ENCODE results near the gene BEGAIN. TPM values are rescaled to one million over a fixed set of nuclear protein-coding genes. Genes with fewer than 3 reads are reported as not detected.

The BEGAIN gene
- total and polyA plus RNA-seq, 2 of the 8 experiments (the other 6 are each of a cell fraction or from before 2014, with no cell fraction given), result 2.9 to 3.0 TPM

- Histone ChIP-seq H4K91ac (replicated peaks; ENCODE audit: insufficient read length, low read length) (no peak overlapping the region), H3K14ac (ENCODE audit: insufficient read length) (no peak overlapping the region), H3K4me3 (ENCODE audit: extremely low read depth in 1 of 4, insufficient read depth in 2 of 4, low read depth in 3 of 4, low read length in 4 of 4) (no peak overlapping the region), H3K18ac (ENCODE audit: extremely low read depth, low read length) (no peak overlapping the region), H3K36me3 (ENCODE audit: control insufficient read depth in 2 of 4, insufficient read depth in 4 of 4, low read length in 3 of 4) (no peaks in the 10 kb centered on the region), H2BK15ac (ENCODE audit: low read length) (no peak overlapping the region), H2BK120ac (replicated peaks; ENCODE audit: low read depth, low read length) (no peak overlapping the region), H3K23me2 (ENCODE audit: low read depth, low read length) (peaks cover 2% of the 10 kb centered on the region; the same call in 1 of the 2 replicates), H3K9me3 (ENCODE audit: insufficient read depth in 2 of 2, low read depth in 1 of 2, low read length in 1 of 2) (no peaks in the 10 kb centered on the region), H2BK5ac (ENCODE audit: low read depth, low read length) (no peak overlapping the region), H3K56ac (replicated peaks; ENCODE audit: insufficient read length, low read depth, low read length) (no peak overlapping the region), H4K8ac (ENCODE audit: extremely low read depth, insufficient read depth, low read length) (no peak overlapping the region), H3K4me2 (ENCODE audit: insufficient read depth in 1 of 2, low read depth in 2 of 2, low read length in 2 of 2) (no peak overlapping the region), H2AK5ac (ENCODE audit: low read depth, low read length) (no peak overlapping the region), H2AFZ (ENCODE audit: low read length) (no peak overlapping the region), H2BK12ac (ENCODE audit: low read depth, low read length) (no peak overlapping the region), H2BK20ac (ENCODE audit: low read length) (no peak overlapping the region), H3K79me2 (ENCODE audit: control insufficient read depth in 1 of 2, insufficient read depth in 2 of 2, low read length in 2 of 2) (no peaks in the 10 kb centered on the region), H3K27ac (ENCODE audit: low read depth, low read length) (no peak overlapping the region), H4K20me1 (replicated peaks in 1 of 2; ENCODE audit: control insufficient read depth in 1 of 2, insufficient read depth in 2 of 2, low read length in 2 of 2) (no peaks in the 10 kb centered on the region), H3K9ac (replicated peaks in 1 of 4; ENCODE audit: extremely low read depth in 1 of 4, low read depth in 3 of 4, low read length in 3 of 4) (no peak overlapping the region), H3K4ac (replicated peaks; ENCODE audit: insufficient read length, low read depth, low read length) (no peak overlapping the region), H3K4me1 (replicated peaks in 1 of 4; ENCODE audit: control insufficient read depth in 3 of 4, insufficient read depth in 4 of 4, low read length in 3 of 4) (no peaks in the 10 kb centered on the region; a peak in 1 of 7 replicates), H4K5ac (ENCODE audit: insufficient read length, low read depth, low read length) (no peak overlapping the region), H3K27me3 (replicated peaks in 1 of 4; ENCODE audit: control insufficient read depth in 3 of 4, extremely low read depth in 1 of 4, insufficient read depth in 3 of 4, low read length in 3 of 4) (peaks cover 0 to 6% (median 0%) of the 10 kb centered on the region in 4 experiments; a peak in 2 of 7 replicates), H3K23ac (ENCODE audit: insufficient read length) (no peak overlapping the region), H3K79me1 (ENCODE audit: low read depth, low read length) (no peaks in the 10 kb centered on the region)
- no peak for DNase-seq (ENCODE audit: low read depth in 1 of 2, low spot score in 2 of 2)
- ChIA-PET POLR2A (ENCODE audit: partially characterized antibody) (interaction anchor here (2.1 kb wide), 1 partner anchor 14 kb away, joined by 5 read pairs; no protein-coding TSS in a partner anchor), CTCF (ENCODE audit: partially characterized antibody) (interaction anchor here (0.6 to 4.0 kb wide), 7 partner anchors 17 to 132 kb away, joined by 3 to 24 read pairs (median 4); no protein-coding TSS in a partner anchor)
- 83% methylated on average over 10 of the region's 10 CpGs; no CpG with 5 or more reads in 1 of the 2 experiments for WGBS, 2 experiments (ENCODE audit: extremely low coverage in 1 of 2, insufficient coverage in 1 of 2, insufficient read length in 1 of 2, insufficient replicate concordance in 2 of 2, low coverage in 1 of 2, low lambda C conversion rate in 2 of 2, missing lambda C conversion rate in 1 of 2)
- FAIRE-seq, result no peak
- TF ChIP-seq SUZ12 (IDR thresholded peaks at IDR 0.05; ENCODE audit: low read length) (no peak), NRF1 (IDR thresholded peaks at IDR 0.05; ENCODE audit: low read depth, low read length) (no peak), JUND (IDR thresholded peaks at IDR 0.05; ENCODE audit: low read length) (no peak), CBX8 (IDR thresholded peaks at IDR 0.05; ENCODE audit: borderline replicate concordance, low read depth, low read length) (no peak), SRF (IDR thresholded peaks at IDR 0.05; ENCODE audit: low read depth, low read length) (no peak), PHF8 (conservative IDR thresholded peaks at IDR 0.05; ENCODE audit: low read depth, low read length) (no peak), EGR1 (IDR thresholded peaks at IDR 0.05; ENCODE audit: borderline replicate concordance, low read depth, low read length) (no peak), ZNF274 (IDR thresholded peaks at IDR 0.05; ENCODE audit: borderline replicate concordance, extremely low read depth, low read length) (no peak), GTF2F1 (IDR thresholded peaks at IDR 0.05; ENCODE audit: borderline replicate concordance, low read depth, low read length) (no peak), KDM1A (IDR thresholded peaks at IDR 0.05; ENCODE audit: borderline replicate concordance, low read length) (no peak), YY1 (IDR thresholded peaks at IDR 0.05; ENCODE audit: low read depth, low read length) (no peak), CEBPB (IDR thresholded peaks at IDR 0.05; ENCODE audit: low read depth, low read length) (no peak), SP2 (IDR thresholded peaks at IDR 0.05; ENCODE audit: low read length) (no peak), MAFK (IDR thresholded peaks at IDR 0.05; ENCODE audit: low read depth, low read length) (no peak), EZH2 (IDR thresholded peaks at IDR 0.05; ENCODE audit: low read depth, low read length, severe bottlenecking) (no peak)
Measured at GRCh38 chr14:100616854-100617409, 29.7 kb upstream of the BEGAIN start.

Measured in H1 (cell line).